Placental pericyte (primary cell): ENCODE measurements around the gene STRIP2. TPM values are rescaled to one million over a fixed set of nuclear protein-coding genes. Genes with fewer than 3 reads are reported as not detected.

Source experiments
- small RNA-seq: library from RNA; depleted of rRNA; stranded (forward); fragments of <200 nt; gene quantifications from one replicate; pipeline ENCODE3, GENCODE V24; 2012; ENCODE audit warnings: low replicate concordance
- total RNA-seq: library from RNA; depleted of rRNA; stranded (reverse); fragments of >200 nt; gene quantifications from 2 replicates; pipeline ENCODE4 v1.2.3, GENCODE V29; 2012

The STRIP2 gene
- 4.8 and 8.7 TPM in 2 replicates for total RNA-seq

GRCh38 chr7:129433847-129434674 lies at the start of gene STRIP2:
STRIP2 (plus strand) TSS chr7:129434432; CDS start chr7:129434473, 41 bp downstream.

GRCh38 chr7:129501760-129502707 lies 67.8 kb downstream of the STRIP2 start, which contains the start of gene SMKR1:
SMKR1 (plus strand) TSS chr7:129502531; CDS start chr7:129502825, 294 bp downstream.

Small RNA genes lying within 50 kb of the gene (small RNA-seq; reads per million reads assigned to genes)
- gene AC009244.1 (not detected), gene RNU1-72P (0.10 reads per million), gene SNRPGP3 (not detected)

Other genes starting within 250 kb of the STRIP2 start
- 1.3 and 4.2 TPM in 2 replicates for gene SMO, start 245.8 kb upstream of the STRIP2 start, total RNA-seq
- 7.3 and 10.7 TPM in 2 replicates for gene AHCYL2, start 209.4 kb upstream of the STRIP2 start, total RNA-seq
- gene SMKR1, start 68.1 kb downstream of the STRIP2 start, total RNA-seq = 0.66 TPM in 1 of 2 replicates, not detected in the other
- gene NRF1, start 177.3 kb downstream of the STRIP2 start, total RNA-seq = 9.6 and 16.3 TPM in 2 replicates